ENCODE measurements around the gene LNX1. TPM values are rescaled to one million over a fixed set of nuclear protein-coding genes. Genes with fewer than 3 reads are reported as not detected.

The LNX1 gene
- total and polyA plus RNA-seq, 9 of the 15 experiments (the other 6 are each of a cell fraction or from before 2014, with no cell fraction given): 0.40 to 3.6 (median 2.2) TPM

GRCh38 chr4:53537606-53538005 is 53.7 kb downstream of the LNX1 start (continued):
- TF ChIP-seq CEBPZ (IDR thresholded peaks at IDR 0.05; ENCODE audit: borderline replicate concordance, low read depth, low read length) (no peak), SP1 (CRISPR knock-in tag; IDR thresholded peaks at IDR 0.05) (no peak), PCBP1 (IDR thresholded peaks at IDR 0.05; ENCODE audit: low read depth, low read length, poor library complexity, severe bottlenecking) (no peak)

- CTCF ChIA-PET (ENCODE audit: low intra/inter-chr PET ratio): no interaction called here
- no peaks in the 10 kb centered on the region for H4K20me1 ChIP-seq (replicated peaks; ENCODE audit: control insufficient read depth, insufficient read depth, low read length)
- no peaks in the 10 kb centered on the region for H3K36me3 ChIP-seq (ENCODE audit: control insufficient read depth, insufficient read depth, low read length)
- in situ Hi-C loops (cut with MboI): no loop called here
- no peaks in the 10 kb centered on the region for H3K79me2 ChIP-seq (ENCODE audit: control insufficient read depth, insufficient read depth, low read length)
- intact Hi-C loops (cut with micrococcal nuclease): no loop called here
- no peak overlapping the region for H3K9ac ChIP-seq (ENCODE audit: insufficient read depth in 1 of 2, low read depth in 2 of 2, low read length in 2 of 2)
- DNase-seq (ENCODE audit: extremely low read depth in 1 of 4, low spot score in 3 of 4) (no peak), ATAC-seq (no peak), FAIRE-seq (no peak)
- no peak overlapping the region for H3K27ac ChIP-seq (ENCODE audit: extremely low read depth, low read depth, low read length)
- POLR2A ChIA-PET: no interaction called here
- H3K4me1 ChIP-seq (replicated peaks in 1 of 2; ENCODE audit: control insufficient read depth in 2 of 2, insufficient read depth in 2 of 2, low read length in 2 of 2): no peaks in the 10 kb centered on the region
- WGBS (ENCODE audit: insufficient coverage, low coverage, missing lambda C conversion rate): 7% methylated on average over 2 of the region's 2 CpGs
- peaks cover 4 to 26% of the 10 kb centered on the region in 2 experiments; a peak in 2 of 5 replicates for H3K27me3 ChIP-seq (ENCODE audit: control insufficient read depth in 2 of 2, insufficient read depth in 2 of 2, low read length in 2 of 2)
- H3K9me3 ChIP-seq (replicated peaks; ENCODE audit: control insufficient read depth, insufficient read depth, low read depth, low read length): no peaks in the 10 kb centered on the region
- BruUV-seq (replicated peaks): no TSS peak
- no peak overlapping the region for H2AFZ ChIP-seq (ENCODE audit: low read depth, low read length)
- no peaks in the 10 kb centered on the region for H3K9me1 ChIP-seq (ENCODE audit: control insufficient read depth, insufficient read depth, low read length)
- H3K4me3 ChIP-seq: no peak overlapping the region
- H3K4me2 ChIP-seq (ENCODE audit: insufficient read depth, low read length): no peak overlapping the region
- TF ChIP-seq ZC3H8 (IDR thresholded peaks at IDR 0.05) (no peak), MAFK (IDR thresholded peaks at IDR 0.05; ENCODE audit: low read length) (no peak), NFE2L1 (tag; IDR thresholded peaks at IDR 0.05; ENCODE audit: borderline replicate concordance, low read depth) (no peak), GABPB1 (CRISPR knock-in tag; IDR thresholded peaks at IDR 0.05) (no peak), MEF2D (tag; conservative IDR thresholded peaks at IDR 0.05; ENCODE audit: low read depth) (no peak), VEZF1 (CRISPR knock-in tag; IDR thresholded peaks at IDR 0.05) (no peak), ZBTB5 (IDR thresholded peaks at IDR 0.05) (no peak), BRF1 (IDR thresholded peaks at IDR 0.05; ENCODE audit: borderline replicate concordance, extremely low read depth, insufficient read length) (no peak), ATF7 (IDR thresholded peaks at IDR 0.05) (no peak)
Measured at GRCh38 chr4:53536328-53536727, 55.0 kb downstream of the LNX1 start.
